Stimulated activated memory B cell treated with anti-CD40 and anti-IgM and Interleukin-4, amounts not matched to agents 10 μg/mL and 1 μg/mL and 100 μg/mL, for 72 hours (primary cell): ENCODE data around the gene ABCD3.
"Not testable (repeated sequence)": the region's sequence is repeated elsewhere in the genome, so short reads cannot be mapped to it uniquely, and the experiment has no call there.

Source experiments
- ATAC-seq: fragments of 150-1000 bp; cut with Tn5 transposase; 2 replicates; pipeline ENCODE4 v1.10.0; 2021
- H3K27ac Mint-ChIP-seq: one replicate; pipeline ENCODE4 v1.8.0; 2022; ENCODE audit warnings: mild to moderate bottlenecking, mixed read lengths
- H3K27me3 Mint-ChIP-seq: one replicate; pipeline ENCODE4 v1.8.0; 2022; ENCODE audit warnings: mixed read lengths
- H3K36me3 Mint-ChIP-seq: one replicate; pipeline ENCODE4 v1.8.0; 2022; ENCODE audit warnings: mixed read lengths
- H3K4me1 Mint-ChIP-seq: one replicate; pipeline ENCODE4 v1.8.0; 2022; ENCODE audit warnings: mixed read lengths
- H3K4me3 Mint-ChIP-seq: one replicate; pipeline ENCODE4 v1.8.0; 2022; ENCODE audit warnings: mild to moderate bottlenecking, moderate library complexity, mixed read lengths
- H3K9me3 Mint-ChIP-seq: one replicate; pipeline ENCODE4 v1.8.0; 2022; ENCODE audit warnings: mixed read lengths

Gene ABCD3

DNA sequence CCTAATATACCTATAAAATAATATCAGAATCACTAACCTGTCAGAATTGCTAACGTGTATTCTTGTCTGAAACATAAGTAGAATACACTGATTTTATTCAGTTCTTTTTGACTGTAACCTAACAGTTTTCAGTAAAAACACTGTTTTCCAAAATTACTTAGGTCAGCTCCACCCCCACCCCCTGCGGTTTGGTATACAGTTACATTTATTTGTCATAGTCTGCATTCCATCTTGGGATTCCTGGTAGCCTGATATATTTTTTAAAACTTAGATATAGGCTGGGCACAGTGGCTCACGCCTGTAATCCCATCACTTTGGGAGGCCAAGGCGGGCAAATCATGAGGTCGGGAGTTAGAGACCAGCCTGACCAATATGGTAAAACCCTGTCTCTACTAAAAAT lies 19.8 kb upstream of the ABCD3 start:
- Mint-ChIP-seq H3K9me3 (no peaks in the 10 kb centered on the region), H3K4me1 (no peaks in the 10 kb centered on the region), H3K4me3 (no peak overlapping the region), H3K27ac (no peak overlapping the region), H3K36me3 (no peaks in the 10 kb centered on the region), H3K27me3 (peaks cover 8% of the 10 kb centered on the region)
- no peak for ATAC-seq

- no peaks in the 10 kb centered on the region for H3K36me3 Mint-ChIP-seq
- H3K9me3 Mint-ChIP-seq: no peaks in the 10 kb centered on the region
- H3K4me1 Mint-ChIP-seq: no peaks in the 10 kb centered on the region
- H3K27ac Mint-ChIP-seq: no peak overlapping the region
- H3K27me3 Mint-ChIP-seq: peaks cover 15% of the 10 kb centered on the region
- H3K4me3 Mint-ChIP-seq: no peak overlapping the region
- no peak for ATAC-seq
Observed at GRCh38 chr1:94399453-94399852, 18.7 kb upstream of the ABCD3 start.

DNA sequence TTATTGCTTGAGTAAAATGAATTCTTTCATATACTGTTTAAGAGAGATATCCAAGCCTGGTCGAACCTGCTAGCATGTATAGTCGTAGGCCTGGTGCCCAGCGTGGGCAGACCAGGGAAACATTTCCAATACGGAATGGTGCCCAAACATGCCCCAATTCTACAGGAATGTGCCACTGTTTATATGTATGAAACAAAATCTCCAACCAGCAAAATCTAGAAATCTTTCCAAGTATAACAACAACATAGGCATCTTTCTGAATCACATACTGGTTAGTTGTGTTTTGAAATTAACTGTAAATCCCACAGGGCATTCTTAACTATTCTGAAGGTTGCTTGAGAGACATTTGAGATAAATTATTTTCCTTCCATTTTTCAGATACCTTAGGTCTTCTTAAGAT lies 17.0 kb upstream of the ABCD3 start:
- Mint-ChIP-seq H3K9me3 (no peaks in the 10 kb centered on the region), H3K4me3 (no peak overlapping the region), H3K36me3 (no peaks in the 10 kb centered on the region), H3K4me1 (no peaks in the 10 kb centered on the region), H3K27ac (no peak overlapping the region), H3K27me3 (peaks cover 18% of the 10 kb centered on the region)
- no peak for ATAC-seq

DNA sequence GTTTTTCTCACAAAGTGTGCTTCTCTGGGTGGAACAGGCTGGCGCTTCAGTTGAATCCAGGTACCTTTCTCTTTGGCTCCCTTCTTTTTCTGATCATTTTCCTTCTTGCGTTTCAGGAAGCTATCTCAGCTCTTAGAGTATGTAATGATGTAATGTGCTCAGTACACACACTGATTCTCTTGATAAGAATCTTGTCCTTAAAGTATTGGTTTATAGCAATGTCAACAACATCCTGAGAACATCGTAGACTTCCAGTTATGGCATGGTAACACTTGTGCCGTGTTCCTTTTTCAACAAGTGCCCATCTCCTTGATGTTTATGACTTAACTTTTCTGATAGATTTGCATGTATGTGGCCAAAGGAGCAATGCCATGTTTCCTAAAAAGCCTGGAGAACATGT lies 11.7 kb upstream of the ABCD3 start:
- Mint-ChIP-seq H3K4me3 (no peak overlapping the region), H3K27ac (no peak overlapping the region)
- ATAC-seq: no peak

GRCh38 chr1:94408104-94408830 lies 9.9 kb upstream of the ABCD3 start:
- H3K27ac Mint-ChIP-seq: no peak overlapping the region
- H3K4me1 Mint-ChIP-seq: peaks cover 8% of the 10 kb centered on the region
- H3K27me3 Mint-ChIP-seq: peaks cover 29% of the 10 kb centered on the region
- no peaks in the 10 kb centered on the region for H3K9me3 Mint-ChIP-seq
- H3K4me3 Mint-ChIP-seq: no peak overlapping the region
- H3K36me3 Mint-ChIP-seq: no peaks in the 10 kb centered on the region
- no peak for ATAC-seq

More for the DNA sequence above, 11.7 kb upstream of the ABCD3 start:
- peaks cover 29% of the 10 kb centered on the region for H3K27me3 Mint-ChIP-seq
- H3K36me3 Mint-ChIP-seq: no peaks in the 10 kb centered on the region
- H3K9me3 Mint-ChIP-seq: no peaks in the 10 kb centered on the region
- peaks cover 8% of the 10 kb centered on the region for H3K4me1 Mint-ChIP-seq

GRCh38 chr1:94411237-94411636 lies 7.0 kb upstream of the ABCD3 start:
- peak; percentile 70 for ATAC-seq
- Mint-ChIP-seq H3K27ac (no peak overlapping the region), H3K9me3 (no peaks in the 10 kb centered on the region), H3K27me3 (peaks cover 29% of the 10 kb centered on the region), H3K4me3 (no peak overlapping the region), H3K4me1 (peaks cover 8% of the 10 kb centered on the region), H3K36me3 (no peaks in the 10 kb centered on the region)

DNA sequence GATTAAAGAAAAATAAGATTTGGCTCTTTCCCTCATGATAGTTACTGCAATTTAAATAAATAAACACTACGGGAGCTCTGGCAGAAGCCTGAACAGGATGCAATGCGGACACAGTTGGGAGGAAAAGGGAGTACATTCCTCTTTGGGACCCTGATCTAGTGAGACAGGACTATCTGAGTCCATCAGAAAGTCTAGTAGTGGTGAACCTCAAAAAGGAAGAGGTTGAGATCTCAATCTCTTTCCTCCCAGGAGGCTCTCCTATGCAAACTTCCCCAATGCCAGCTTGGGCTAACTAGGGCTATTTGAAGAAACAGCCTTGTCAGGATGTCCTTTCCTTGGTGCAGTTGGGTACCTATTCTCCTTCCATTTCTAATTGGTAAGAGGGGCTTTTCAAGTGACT lies 4.9 kb upstream of the ABCD3 start:
- H3K9me3 Mint-ChIP-seq: no peaks in the 10 kb centered on the region
- H3K27me3 Mint-ChIP-seq: peaks cover 12% of the 10 kb centered on the region
- no peak for ATAC-seq
- H3K27ac Mint-ChIP-seq: no peak overlapping the region
- peaks cover 8% of the 10 kb centered on the region for H3K4me1 Mint-ChIP-seq
- H3K4me3 Mint-ChIP-seq: no peak overlapping the region
- no peaks in the 10 kb centered on the region for H3K36me3 Mint-ChIP-seq

GRCh38 chr1:94416901-94417727 lies 1.1 kb upstream of the ABCD3 start:
- no peak overlapping the region for H3K27ac Mint-ChIP-seq
- H3K4me3 Mint-ChIP-seq: no peak overlapping the region
- no peaks in the 10 kb centered on the region for H3K9me3 Mint-ChIP-seq
- no peak for ATAC-seq
- H3K4me1 Mint-ChIP-seq: peaks cover 30% of the 10 kb centered on the region
- no peaks in the 10 kb centered on the region for H3K36me3 Mint-ChIP-seq
- peaks cover 11% of the 10 kb centered on the region for H3K27me3 Mint-ChIP-seq

DNA sequence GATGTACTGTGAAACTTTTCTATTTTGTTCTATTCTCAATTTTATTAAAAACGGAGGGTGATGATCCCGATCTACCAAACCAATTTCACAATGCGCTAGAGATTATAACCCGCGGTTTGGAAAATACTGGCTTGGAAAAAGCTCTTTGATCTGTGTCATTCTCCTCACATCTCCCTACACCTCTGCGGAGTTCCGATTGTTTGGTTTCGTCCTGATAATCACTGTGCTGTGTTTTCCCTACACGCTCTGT lies 536 bp upstream of the ABCD3 start:
- no peak for ATAC-seq
- Mint-ChIP-seq H3K27ac (no peak overlapping the region), H3K9me3 (no peaks in the 10 kb centered on the region), H3K4me3 (no peak overlapping the region), H3K36me3 (no peaks in the 10 kb centered on the region), H3K27me3 (peaks cover 11% of the 10 kb centered on the region), H3K4me1 (peaks cover 35% of the 10 kb centered on the region)

GRCh38 chr1:94418664-94419655 lies 771 bp downstream of the ABCD3 start:
- H3K27me3 Mint-ChIP-seq: peaks cover 11% of the 10 kb centered on the region
- H3K4me3 Mint-ChIP-seq: no peak overlapping the region
- H3K9me3 Mint-ChIP-seq: no peaks in the 10 kb centered on the region
- H3K36me3 Mint-ChIP-seq: no peaks in the 10 kb centered on the region
- peaks cover 35% of the 10 kb centered on the region for H3K4me1 Mint-ChIP-seq
- ATAC-seq: peak; percentile 46
- H3K27ac Mint-ChIP-seq: no peak overlapping the region

DNA sequence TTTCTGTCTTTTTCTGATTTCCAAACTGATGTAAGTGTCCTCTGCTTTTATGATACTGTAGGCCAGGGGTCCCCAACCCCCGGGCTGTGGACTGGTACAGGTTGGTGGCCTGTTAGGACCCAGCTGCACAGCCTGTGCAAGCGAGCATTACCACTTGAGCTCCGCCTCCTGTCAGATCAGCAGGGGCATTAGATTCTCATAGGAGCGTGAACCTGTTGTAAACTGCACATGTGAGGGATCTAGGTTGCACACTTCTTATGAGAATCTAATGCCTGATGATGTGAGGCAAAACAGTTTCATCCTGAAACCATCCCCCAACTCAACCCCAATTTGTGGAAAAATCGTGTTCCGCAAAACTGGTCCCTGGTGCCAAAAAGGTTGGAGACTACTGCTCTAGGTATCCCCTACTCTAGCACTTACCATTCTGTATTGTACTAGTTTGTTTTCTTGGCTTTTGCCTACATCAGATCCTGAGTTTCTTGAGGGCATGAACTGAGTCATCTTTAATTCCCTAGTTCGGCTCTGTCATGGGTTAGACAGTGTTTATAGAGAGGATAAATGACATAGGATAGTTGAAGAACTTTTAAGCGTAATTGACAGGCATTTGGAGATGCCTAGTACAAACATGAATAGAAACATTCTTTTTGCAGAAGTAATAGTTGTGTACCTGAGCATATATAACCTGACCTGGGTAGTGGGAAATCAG lies 4.1 kb downstream of the ABCD3 start:
- H3K36me3 Mint-ChIP-seq: no peaks in the 10 kb centered on the region
- H3K4me1 Mint-ChIP-seq: peaks cover 45% of the 10 kb centered on the region
- no peak overlapping the region for H3K27ac Mint-ChIP-seq
- H3K9me3 Mint-ChIP-seq: no peaks in the 10 kb centered on the region
- no peak for ATAC-seq
- H3K4me3 Mint-ChIP-seq: no peak overlapping the region
- no peaks in the 10 kb centered on the region for H3K27me3 Mint-ChIP-seq

- H3K9me3 Mint-ChIP-seq: peaks cover 6% of the 10 kb centered on the region
- H3K27me3 Mint-ChIP-seq: no peaks in the 10 kb centered on the region
- H3K4me1 Mint-ChIP-seq: peaks cover 40% of the 10 kb centered on the region
- H3K4me3 Mint-ChIP-seq: no peak overlapping the region
- H3K36me3 Mint-ChIP-seq: peaks cover 21% of the 10 kb centered on the region
- no peak for ATAC-seq
- H3K27ac Mint-ChIP-seq: no peak overlapping the region
Observed at GRCh38 chr1:94425821-94426484, 7.8 kb downstream of the ABCD3 start.

- H3K4me1 Mint-ChIP-seq: peaks cover 37% of the 10 kb centered on the region
- not testable (repeated sequence) for H3K4me3 Mint-ChIP-seq, ATAC-seq, H3K27ac Mint-ChIP-seq, H3K27me3 Mint-ChIP-seq, H3K9me3 Mint-ChIP-seq
- peaks cover 21% of the 10 kb centered on the region for H3K36me3 Mint-ChIP-seq
Observed at GRCh38 chr1:94426485-94426870, 8.3 kb downstream of the ABCD3 start.

- H3K9me3 Mint-ChIP-seq: peaks cover 6% of the 10 kb centered on the region
- H3K4me1 Mint-ChIP-seq: peaks cover 25% of the 10 kb centered on the region
- no peak for ATAC-seq
- no peaks in the 10 kb centered on the region for H3K27me3 Mint-ChIP-seq
- no peak overlapping the region for H3K4me3 Mint-ChIP-seq
- peaks cover 22% of the 10 kb centered on the region for H3K36me3 Mint-ChIP-seq
- H3K27ac Mint-ChIP-seq: no peak overlapping the region
Observed at GRCh38 chr1:94428441-94428840, 10.3 kb downstream of the ABCD3 start.
